A673 (cell line): ENCODE data around the gene ARHGEF1.

Experiments
- CTCF ChIP-seq: fragments of 300-800, 200-600 bp; sonication (generic); conservative IDR thresholded peaks from 2 replicates; pipeline ENCODE4 v1.5.1; 2017; ENCODE audit warnings: low read depth, mild to moderate bottlenecking, antibody characterized with exemption, low read length, moderate library complexity, mixed read lengths
- EZH2 ChIP-seq: fragments of 200-600 bp; sonication (generic); IDR thresholded peaks from 2 replicates; pipeline ENCODE4 v1.6.1; 2017; ENCODE audit warnings: borderline replicate concordance, low read depth, mild to moderate bottlenecking, mixed read lengths, antibody characterized with exemption, low read length; ENCODE audit not compliant: poor library complexity, severe bottlenecking

GRCh38 chr19:41866284-41866683 lies 16.7 kb upstream of the ARHGEF1 start:
- TF ChIP-seq CTCF (no peak), EZH2 (no peak)
